GM12892 (cell line): Measurements from ENCODE around the gene TRIP12.

Experiments used
- POLR2A ChIP-seq: IDR thresholded peaks from 2 replicates; pipeline ENCODE4 v1.6.1; 2011; ENCODE audit warnings: low read depth, low read length, control low read depth
- POLR2AphosphoS5 ChIP-seq: IDR thresholded peaks from 2 replicates; pipeline ENCODE4 v1.6.1; 2011; ENCODE audit warnings: low read depth, low read length, control low read depth
- TAF1 ChIP-seq: IDR thresholded peaks from 2 replicates; pipeline ENCODE4 v1.6.1; 2011; ENCODE audit warnings: low read depth, mild to moderate bottlenecking, control low read depth, low read length, borderline replicate concordance

DNA sequence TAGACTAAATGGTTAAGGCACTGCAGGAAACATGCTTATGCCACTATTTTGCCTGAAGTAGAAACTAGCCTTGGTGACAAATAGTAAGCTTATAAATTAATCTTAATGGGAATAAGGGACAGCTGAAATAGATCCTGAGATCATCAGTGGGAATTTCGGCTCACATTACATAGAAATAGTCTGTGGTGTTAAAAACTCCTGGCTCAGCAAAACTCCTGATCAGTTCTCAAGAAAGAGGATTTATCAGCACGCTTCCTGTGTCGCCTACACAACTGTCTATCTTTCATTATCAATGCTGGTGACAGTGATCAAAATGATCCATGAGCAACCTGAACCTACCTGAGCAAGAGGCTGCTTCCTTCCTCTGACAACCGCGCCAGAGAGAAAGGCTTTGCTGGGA lies 190.4 kb downstream of the TRIP12 start:
- TF ChIP-seq POLR2AphosphoS5 (no peak), POLR2A (no peak), TAF1 (no peak)
